DND-41 (cell line): ENCODE data around the gene CCL25.

Source experiments
- ATAC-seq: fragments of 200-7000 bp; cut with Tn5 transposase; 3 replicates; pipeline ENCODE4 v1.9.1; 2021; ENCODE audit warnings: low read depth; ENCODE audit not compliant: insufficient read depth
- DNase-seq: peaks from one replicate; pipeline ENCODE4 v3.0.0-alpha.2; 2020
- H2AFZ ChIP-seq: 2 replicates; pipeline ENCODE4 v1.6.0; 2012; ENCODE audit warnings: low read depth, low read length
- H3K27ac ChIP-seq: 2 replicates; pipeline ENCODE4 v1.5.1; 2012; ENCODE audit warnings: low read length, inconsistent platforms
- H3K27me3 ChIP-seq: fragments of 200-600 bp; sonication (generic); 2 replicates; pipeline ENCODE4 v1.6.0; 2012; ENCODE audit warnings: low read length, mild to moderate bottlenecking, inconsistent platforms; ENCODE audit not compliant: insufficient read depth, poor library complexity
- H3K36me3 ChIP-seq: 2 replicates; pipeline ENCODE4 v1.5.1; 2012; ENCODE audit warnings: low read length, inconsistent platforms; ENCODE audit not compliant: insufficient read depth
- H3K4me1 ChIP-seq: 2 replicates; pipeline ENCODE4 v1.5.1; 2012; ENCODE audit warnings: mild to moderate bottlenecking, low read length; ENCODE audit not compliant: insufficient read depth
- H3K4me2 ChIP-seq: 2 replicates; pipeline ENCODE4 v1.6.0; 2012; ENCODE audit warnings: mild to moderate bottlenecking, moderate library complexity, low read length, inconsistent platforms; ENCODE audit not compliant: insufficient read depth
- H3K4me3 ChIP-seq, 2 experiments: fragments of 200-600 bp in 1 of 2; shearing (Covaris generic) in 1 of 2; 2 replicates each; pipeline ENCODE4 v1.5.1; 2012 to 2016; ENCODE audit warnings: inconsistent platforms in 2 of 2, low read length in 2 of 2, mild to moderate bottlenecking in 2 of 2, low read depth in 1 of 2, moderate library complexity in 1 of 2
- H3K79me2 ChIP-seq: 2 replicates; pipeline ENCODE4 v1.6.0; 2012; ENCODE audit warnings: low read length, inconsistent platforms; ENCODE audit not compliant: insufficient read depth
- H3K9ac ChIP-seq: 2 replicates; pipeline ENCODE4 v1.6.0; 2012; ENCODE audit warnings: low read depth, mild to moderate bottlenecking, inconsistent platforms, low read length, moderate library complexity
- H3K9me3 ChIP-seq: 2 replicates; pipeline ENCODE4 v1.5.1; 2012; ENCODE audit warnings: low read length, moderate library complexity, mild to moderate bottlenecking, inconsistent platforms; ENCODE audit not compliant: insufficient read depth, severe bottlenecking
- H4K20me1 ChIP-seq: 2 replicates; pipeline ENCODE4 v1.6.0; 2012; ENCODE audit warnings: low read length; ENCODE audit not compliant: insufficient read depth
- CTCF ChIP-seq: IDR thresholded peaks from 2 replicates; pipeline ENCODE4 v1.5.1; 2012; ENCODE audit warnings: borderline replicate concordance, low read length, moderate library complexity, mild to moderate bottlenecking; ENCODE audit not compliant: poor library complexity, severe bottlenecking; ENCODE audit errors: extremely low read depth
- EZH2 ChIP-seq: IDR thresholded peaks from 3 replicates; pipeline ENCODE4 v1.6.1; 2012; ENCODE audit warnings: borderline replicate concordance, low read depth, mild to moderate bottlenecking, moderate library complexity, low read length, inconsistent platforms; ENCODE audit not compliant: severe bottlenecking

CCL25 gene

GRCh38 chr19:8094336-8094735 lies 41.8 kb downstream of the CCL25 start:
- no peaks in the 10 kb centered on the region for H3K27me3 ChIP-seq
- no peak for ATAC-seq
- no peaks in the 10 kb centered on the region for H4K20me1 ChIP-seq
- no peak overlapping the region for H3K9ac ChIP-seq
- no peaks in the 10 kb centered on the region for H3K4me1 ChIP-seq
- H3K4me3 ChIP-seq: no peak overlapping the region
- no peak for DNase-seq
- H3K27ac ChIP-seq: no peak overlapping the region
- no peak overlapping the region for H2AFZ ChIP-seq
- H3K9me3 ChIP-seq: peaks cover 21% of the 10 kb centered on the region
- H3K36me3 ChIP-seq: no peaks in the 10 kb centered on the region
- H3K4me2 ChIP-seq: no peak overlapping the region
- H3K79me2 ChIP-seq: no peaks in the 10 kb centered on the region
- TF ChIP-seq EZH2: no peak
- TF ChIP-seq CTCF: no peak

GRCh38 chr19:8095354-8095886 lies 42.9 kb downstream of the CCL25 start:
- no peak overlapping the region for H2AFZ ChIP-seq

GRCh38 chr19:8096071-8096470 lies 43.5 kb downstream of the CCL25 start:
- Histone ChIP-seq H3K9me3 (peaks cover 21% of the 10 kb centered on the region), H3K4me1 (no peaks in the 10 kb centered on the region), H4K20me1 (no peaks in the 10 kb centered on the region), H2AFZ (no peak overlapping the region), H3K4me3 (no peak overlapping the region), H3K4me2 (no peak overlapping the region), H3K9ac (no peak overlapping the region), H3K27ac (no peak overlapping the region), H3K79me2 (no peaks in the 10 kb centered on the region), H3K27me3 (no peaks in the 10 kb centered on the region), H3K36me3 (no peaks in the 10 kb centered on the region)
- TF ChIP-seq EZH2: no peak
- no peak for TF ChIP-seq CTCF
- DNase-seq: no peak
- no peak for ATAC-seq

More at GRCh38 chr19:8095354-8095886, 42.9 kb downstream of the CCL25 start:
- H3K4me2 ChIP-seq: no peak overlapping the region
- peaks cover 21% of the 10 kb centered on the region for H3K9me3 ChIP-seq
- ATAC-seq (no peak), DNase-seq (no peak)
- TF ChIP-seq CTCF: no peak
- no peak for TF ChIP-seq EZH2
- H3K27ac ChIP-seq: no peak overlapping the region
- H3K4me3 ChIP-seq: no peak overlapping the region
- H3K36me3 ChIP-seq: no peaks in the 10 kb centered on the region
- no peaks in the 10 kb centered on the region for H3K4me1 ChIP-seq
- H3K9ac ChIP-seq: no peak overlapping the region
- H3K27me3 ChIP-seq: no peaks in the 10 kb centered on the region
- no peaks in the 10 kb centered on the region for H4K20me1 ChIP-seq
- no peaks in the 10 kb centered on the region for H3K79me2 ChIP-seq

- H4K20me1 ChIP-seq: no peaks in the 10 kb centered on the region
- no peaks in the 10 kb centered on the region for H3K27me3 ChIP-seq
- DNase-seq (no peak), ATAC-seq (no peak)
- peaks cover 21% of the 10 kb centered on the region for H3K9me3 ChIP-seq
- TF ChIP-seq CTCF (no peak), EZH2 (no peak)
- no peak overlapping the region for H3K9ac ChIP-seq
- no peak overlapping the region for H3K27ac ChIP-seq
- H3K4me3 ChIP-seq: no peak overlapping the region
- no peaks in the 10 kb centered on the region for H3K36me3 ChIP-seq
- no peak overlapping the region for H3K4me2 ChIP-seq
- no peak overlapping the region for H2AFZ ChIP-seq
- no peaks in the 10 kb centered on the region for H3K79me2 ChIP-seq
- H3K4me1 ChIP-seq: no peaks in the 10 kb centered on the region
These were observed 44.6 kb downstream of the CCL25 start for GRCh38 chr19:8097198-8097597.
